Measurements from ENCODE around the gene ATP8B4.

ATP8B4 gene

DNA sequence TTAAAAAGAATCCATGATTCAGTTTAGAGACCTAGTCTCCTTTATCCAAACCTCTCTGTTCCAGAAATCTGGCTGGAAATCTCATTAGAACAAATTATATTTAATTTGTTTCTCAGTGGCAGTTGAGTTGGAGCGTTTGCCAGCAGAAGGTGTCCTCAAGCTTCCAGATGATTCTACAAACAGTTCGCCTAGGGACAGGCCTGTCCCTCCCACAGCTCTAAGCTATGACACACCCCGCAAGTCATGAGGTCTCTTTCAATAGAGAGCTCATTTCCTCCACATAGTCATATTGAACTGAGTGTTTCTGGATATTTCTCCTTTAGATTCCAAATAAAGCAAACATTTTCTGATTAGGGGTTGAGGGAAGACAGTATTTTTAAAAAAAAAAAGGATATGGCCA lies 230.3 kb downstream of the ATP8B4 start:
- DNase-seq, result no peak

DNA sequence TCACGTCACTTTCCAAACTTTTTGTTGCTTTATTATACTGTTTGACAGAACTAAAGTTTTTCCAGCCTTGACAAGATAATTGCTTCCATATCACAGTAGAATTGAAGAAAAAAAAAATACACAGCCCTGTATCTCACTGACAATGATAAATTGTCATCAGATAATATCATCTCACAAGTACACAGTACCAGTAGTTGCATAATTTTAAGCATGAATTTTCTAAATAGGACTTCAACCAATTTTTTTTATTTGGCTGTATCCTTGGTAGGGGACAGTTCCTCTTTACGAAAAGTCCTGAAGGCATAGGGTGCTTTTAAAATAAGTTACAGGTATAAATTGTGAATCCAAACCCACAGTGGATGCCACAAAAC lies 230.7 kb downstream of the ATP8B4 start:
- no peak for DNase-seq

DNA sequence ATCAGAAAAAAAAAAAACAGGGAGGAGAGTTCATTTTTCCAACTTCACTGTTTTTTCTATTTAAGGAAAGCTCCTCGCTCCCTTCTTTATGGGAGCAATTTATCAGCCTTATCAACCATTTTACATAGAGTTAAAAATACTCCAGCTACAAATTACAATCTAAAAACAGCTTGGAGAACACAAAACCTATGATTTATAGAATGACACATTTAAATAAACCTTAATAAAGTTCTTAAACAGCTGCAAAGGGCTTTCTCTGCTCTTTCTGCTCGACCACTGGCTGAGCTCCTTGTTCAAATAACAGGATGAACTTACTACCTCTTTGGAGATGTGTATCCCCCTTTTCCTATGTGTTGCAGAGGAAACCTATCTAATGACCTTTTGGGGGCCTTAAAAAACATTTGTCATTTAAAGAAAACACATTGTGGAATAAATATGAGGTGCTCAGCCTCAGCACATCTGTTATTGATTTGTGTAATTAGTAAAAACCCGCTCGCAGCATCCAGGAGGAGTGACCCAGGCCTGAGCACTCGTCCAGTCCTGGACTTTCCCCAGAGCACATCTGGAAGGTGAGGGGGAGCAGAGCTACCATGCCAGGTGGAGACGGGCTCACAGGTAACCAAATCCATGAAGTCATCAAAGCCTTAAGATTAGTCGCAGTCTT lies 231.2 kb downstream of the ATP8B4 start:
- no peak for DNase-seq

DNA sequence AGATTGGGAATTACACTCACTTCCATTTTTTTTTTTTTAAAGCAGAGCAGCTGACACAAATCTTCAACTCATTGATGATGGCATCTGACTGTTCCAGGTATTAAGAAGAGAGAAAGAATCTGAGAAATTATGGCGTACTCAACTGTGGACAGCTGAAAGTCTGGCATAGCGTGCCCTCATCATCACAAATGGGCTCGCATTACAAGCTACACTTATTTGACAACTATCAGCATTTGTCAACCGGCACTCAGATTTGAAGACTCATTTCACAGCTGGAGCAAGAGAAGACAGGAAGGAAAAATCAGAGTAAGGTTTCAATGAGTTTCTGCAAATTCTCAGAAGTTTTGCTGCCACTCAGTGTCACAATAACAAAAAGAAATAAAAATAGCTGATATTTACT lies 235.9 kb downstream of the ATP8B4 start:
- no peak for DNase-seq

DNA sequence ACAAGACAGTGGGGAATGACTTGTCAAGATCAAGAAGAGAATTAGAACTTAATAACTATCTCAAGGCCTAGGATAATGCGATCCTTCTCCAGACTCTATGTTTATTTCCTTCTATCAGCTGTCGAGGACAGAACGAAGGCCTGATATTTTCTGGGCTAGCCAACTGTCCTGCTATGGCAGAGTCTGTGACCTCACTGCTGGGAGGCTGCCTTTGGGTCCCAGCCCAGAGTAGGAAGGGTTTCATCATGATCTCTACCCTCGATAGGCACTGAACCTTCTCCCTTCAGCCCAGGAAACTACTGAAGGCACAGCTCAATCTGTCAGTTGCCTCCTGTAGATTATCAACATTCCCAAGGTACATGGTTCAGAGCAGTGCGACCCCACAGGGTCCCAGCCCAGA lies 237.2 kb downstream of the ATP8B4 start:
- no peak for DNase-seq

DNA sequence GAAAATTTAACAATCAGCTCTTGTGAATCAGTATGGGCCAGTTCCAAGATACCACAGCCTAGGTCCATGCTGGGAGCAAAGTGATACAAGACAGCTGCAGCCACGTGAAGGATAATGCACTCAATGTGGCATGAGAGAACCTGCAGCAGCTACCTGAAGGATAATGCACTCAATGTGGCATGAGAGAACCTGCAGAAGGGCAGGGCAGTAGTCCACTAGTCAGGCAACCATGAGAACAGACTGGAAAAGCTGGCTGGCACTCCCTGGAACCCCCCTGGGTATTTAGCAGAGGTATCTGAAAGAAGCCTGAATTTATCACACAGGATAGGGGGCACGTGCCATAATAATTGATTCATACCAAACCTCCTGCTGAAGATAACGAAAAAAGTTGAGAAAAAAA lies 237.6 kb downstream of the ATP8B4 start:
- DNase-seq, result no peak

DNA sequence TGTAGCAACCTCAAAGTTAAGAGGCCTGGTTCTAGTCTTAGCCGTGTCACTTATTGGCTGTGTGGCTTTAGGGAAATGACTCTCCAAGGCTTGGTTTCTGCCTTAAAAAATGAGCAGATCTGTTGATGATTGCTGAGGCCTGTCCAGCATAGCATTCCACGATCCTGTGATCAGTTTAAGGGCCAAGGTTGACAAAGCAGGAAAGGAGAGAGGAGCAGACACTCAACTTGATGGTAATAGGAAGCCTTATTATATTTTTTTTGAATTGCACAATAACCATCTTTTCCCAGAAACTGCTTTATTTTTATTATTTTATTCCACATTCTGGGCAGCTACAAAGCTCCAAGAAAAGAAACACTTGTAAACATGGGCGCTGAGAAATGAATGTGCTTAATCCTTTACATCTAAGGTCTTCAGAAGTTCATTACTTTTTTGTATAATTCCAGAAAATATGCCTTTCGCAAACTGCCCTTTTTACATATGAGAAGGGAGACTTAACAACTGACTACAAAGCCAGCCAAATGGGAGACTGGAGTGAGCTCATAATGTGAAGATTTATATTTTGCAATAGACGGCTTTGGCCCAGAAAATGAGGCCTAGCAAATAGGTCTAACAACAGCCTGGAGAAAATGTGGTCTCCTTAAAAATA lies 241.0 kb downstream of the ATP8B4 start:
- DNase-seq, result no peak

DNA sequence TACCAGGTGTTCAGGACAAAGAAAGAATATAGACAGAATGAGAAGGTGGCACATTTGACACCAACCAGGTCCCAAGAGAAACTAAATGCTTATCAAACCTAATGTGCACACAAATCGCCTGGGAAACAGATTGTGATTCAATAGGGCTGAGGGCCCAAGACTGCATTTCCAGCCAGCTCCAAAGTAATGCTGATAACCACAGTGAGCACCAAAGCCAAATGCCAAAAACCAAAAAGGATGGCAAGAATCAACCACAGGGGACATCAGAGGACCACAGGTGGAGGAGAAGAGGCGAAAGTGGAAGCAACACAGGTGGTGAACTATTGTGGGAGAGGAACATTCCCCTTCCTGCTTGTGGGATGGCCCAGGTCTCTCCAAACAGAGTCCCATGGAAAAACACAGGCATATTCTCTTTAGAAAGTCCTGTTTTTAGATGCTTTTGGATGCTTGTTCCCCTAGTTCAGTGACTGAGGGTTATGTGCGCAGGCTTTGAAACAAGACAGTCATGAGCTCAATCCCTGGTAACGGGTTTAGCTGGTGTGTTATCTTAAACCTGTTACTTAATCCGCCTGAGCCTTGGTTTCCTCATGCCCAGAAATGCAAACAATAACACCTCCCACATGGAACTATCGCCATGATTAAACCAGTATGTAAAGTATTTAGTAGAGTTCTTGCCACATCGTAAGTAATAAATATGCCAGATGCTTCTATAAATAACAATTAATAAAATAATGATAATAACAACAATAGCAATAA lies 241.7 kb downstream of the ATP8B4 start:
- no peak for DNase-seq

DNA sequence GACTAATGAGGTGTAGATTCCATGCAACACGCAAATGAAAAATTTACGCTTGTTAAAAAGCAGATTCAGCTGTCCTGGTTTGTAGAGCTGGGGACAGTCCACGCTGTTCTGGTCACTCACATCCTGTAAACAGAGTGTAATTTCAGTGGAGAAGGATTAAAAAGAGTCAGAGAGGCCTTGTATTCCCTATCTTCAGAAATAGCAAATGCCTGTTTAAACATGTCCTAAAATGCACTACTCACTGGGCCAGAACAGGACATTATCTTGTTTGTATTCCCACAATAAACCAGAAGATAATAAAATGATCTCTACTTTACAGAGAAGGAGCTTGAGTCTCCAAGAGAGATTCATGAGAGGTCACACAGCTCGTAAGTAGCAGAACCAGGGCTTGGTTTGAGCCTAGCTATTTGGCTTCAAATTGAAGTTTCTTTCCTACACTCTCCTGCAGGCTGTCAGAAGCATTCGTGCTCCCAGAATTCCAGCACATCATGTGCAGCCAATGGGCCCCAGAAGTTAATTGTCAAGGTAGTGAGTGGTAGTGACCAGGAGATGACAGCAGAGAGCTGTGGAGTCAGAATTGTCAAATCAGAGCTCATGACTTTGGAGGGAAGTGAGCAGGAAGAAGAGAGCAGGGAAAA lies 242.5 kb downstream of the ATP8B4 start:
- DNase-seq, result no peak

DNA sequence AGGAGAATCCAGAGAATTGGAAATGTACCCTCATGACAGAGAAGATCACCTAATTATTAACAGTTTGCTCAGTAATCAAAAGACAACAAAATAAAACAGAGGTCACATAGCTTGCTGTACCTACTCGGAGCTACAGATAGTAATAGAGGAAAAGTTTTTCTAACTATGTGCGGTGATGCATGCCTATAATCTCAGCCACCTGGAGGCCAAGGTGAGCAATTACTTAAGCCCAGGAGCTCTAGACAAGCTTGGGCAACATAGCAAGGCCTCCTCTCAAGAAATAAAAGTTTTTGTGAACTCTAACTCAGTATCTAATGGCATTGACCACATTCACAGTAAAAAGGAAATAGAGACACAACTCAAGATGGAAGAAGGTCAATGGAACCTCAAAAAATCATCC lies 243.6 kb downstream of the ATP8B4 start:
- DNase-seq, result no peak

DNA sequence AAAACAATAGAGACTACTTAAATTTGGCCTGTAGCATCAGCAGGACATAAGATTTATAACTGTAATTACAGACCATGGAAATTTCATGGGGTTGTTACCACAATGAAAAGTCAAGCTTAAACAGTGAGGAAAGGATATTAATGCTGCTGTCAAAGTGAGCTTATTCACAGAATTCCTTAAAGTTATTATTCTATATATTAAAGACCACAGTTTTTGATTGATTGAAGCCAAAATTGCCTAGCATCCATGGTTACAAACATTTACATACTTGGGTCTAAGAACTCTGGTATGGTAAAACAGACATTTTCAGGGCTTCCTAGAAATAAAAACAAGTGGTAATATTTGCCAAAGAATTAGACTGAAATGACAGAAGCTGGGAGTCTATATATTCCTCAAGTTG lies 248.6 kb downstream of the ATP8B4 start:
- no peak for DNase-seq

DNA sequence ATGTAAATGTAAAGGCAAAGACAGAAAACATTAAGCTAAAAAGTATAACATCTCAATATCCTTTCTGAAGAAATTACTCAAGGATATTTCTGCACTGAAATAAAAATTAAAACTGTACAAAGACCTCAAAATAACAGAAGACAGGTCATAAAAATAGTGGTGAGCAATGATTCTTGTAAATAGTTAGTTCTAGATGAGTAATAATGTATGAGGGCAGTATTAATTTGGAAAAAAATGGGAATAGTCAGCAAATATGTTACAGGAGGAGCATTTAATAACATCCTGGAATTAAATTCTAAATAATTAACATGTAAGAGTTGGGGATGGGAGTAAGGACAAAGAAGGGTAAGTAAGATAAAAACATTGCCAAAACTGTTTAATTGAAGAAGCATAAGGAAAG lies 250.7 kb downstream of the ATP8B4 start:
- no peak for DNase-seq

DNA sequence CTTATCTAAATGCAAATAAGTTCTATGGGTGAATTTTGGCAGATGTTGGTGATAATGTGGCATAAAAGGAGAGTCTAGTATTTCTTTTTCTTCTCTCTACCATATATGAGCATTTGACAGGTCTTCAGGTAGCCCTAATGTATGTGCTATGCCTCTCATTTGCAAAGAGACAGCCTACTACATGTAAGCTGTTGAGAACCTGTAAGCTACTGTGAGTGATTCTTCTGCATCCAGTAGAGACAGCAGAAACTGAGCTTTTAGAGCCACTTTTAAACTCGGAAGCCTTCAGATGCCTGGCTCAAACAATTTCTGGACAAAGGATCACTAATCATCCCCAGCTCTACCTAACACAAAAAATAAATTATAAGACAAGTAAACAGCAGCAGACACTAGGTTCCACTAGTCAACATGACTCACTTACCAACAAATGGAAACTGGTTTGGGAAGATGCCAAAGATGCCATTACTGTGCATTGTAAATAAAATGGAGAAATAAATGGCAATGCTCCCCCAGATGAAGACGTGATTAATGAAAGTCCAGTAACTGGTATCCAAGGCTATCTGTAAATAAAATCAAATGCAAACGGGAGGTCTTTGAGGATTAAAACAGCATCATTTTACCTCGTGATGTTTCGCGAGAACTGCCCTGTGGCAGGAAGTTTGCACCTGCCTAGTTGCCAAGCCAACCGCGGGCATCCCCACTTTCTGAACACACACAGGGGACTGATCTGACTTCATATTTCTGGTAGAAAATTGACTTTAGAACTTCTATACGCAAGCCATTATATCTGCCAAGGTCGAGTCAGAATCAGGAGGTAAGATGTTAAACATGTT lies 252.9 kb downstream of the ATP8B4 start:
- no peak for DNase-seq

DNA sequence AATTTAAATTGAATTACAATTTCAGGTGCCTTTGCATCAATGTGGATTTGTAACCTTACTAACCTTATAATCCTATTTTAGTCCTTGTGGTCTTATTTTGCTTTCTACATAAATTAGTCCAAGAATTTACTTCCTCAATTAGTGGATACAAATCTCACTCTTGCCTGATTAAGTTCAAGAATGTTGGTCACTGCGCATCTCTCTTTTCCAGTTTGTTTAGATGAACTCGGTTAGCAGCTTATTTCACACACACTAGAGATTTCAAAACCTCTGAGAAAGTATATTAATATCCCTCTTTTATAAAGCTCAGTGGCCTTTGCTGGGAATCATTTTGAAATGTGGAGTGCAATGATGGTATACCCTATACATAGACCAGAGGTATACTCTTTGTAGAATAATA lies 254.8 kb downstream of the ATP8B4 start:
- no peak for DNase-seq

DNA sequence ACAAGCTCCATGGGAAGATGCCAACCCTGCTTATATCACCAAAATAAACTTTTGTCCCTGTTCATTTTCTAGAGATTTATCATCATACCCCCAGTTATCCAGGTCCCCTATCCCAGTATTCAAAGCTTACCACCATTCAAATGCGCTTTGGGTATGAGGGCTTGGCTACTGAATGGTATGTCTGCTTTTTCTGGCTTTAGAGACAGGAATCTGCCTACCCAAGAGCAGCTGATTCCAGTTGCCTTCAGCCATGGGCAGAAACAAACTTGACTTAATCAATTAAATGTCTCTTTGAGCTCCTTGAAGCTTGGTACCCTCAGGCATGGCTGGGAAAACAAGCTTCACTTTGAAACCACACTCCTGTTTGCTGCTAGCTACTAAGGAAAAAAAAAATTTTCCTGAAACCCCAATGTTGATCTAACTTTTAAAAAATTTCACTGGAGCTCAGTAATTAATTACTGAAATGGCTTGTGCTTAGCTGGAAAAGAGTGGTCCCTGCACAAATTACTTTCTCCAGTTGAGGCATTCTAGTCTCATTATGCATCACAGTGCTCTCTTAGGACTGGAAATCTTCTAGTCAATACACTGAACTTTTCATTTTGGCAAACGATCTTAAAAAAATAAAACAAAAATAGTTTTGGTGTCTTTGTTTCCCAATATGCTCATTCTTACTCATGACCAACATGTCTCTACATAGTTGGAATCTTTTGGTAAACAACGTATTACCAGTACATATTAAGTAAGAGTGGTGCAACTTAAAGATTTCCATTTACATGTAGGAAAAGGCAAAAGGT lies 255.4 kb downstream of the ATP8B4 start:
- DNase-seq, result no peak

DNA sequence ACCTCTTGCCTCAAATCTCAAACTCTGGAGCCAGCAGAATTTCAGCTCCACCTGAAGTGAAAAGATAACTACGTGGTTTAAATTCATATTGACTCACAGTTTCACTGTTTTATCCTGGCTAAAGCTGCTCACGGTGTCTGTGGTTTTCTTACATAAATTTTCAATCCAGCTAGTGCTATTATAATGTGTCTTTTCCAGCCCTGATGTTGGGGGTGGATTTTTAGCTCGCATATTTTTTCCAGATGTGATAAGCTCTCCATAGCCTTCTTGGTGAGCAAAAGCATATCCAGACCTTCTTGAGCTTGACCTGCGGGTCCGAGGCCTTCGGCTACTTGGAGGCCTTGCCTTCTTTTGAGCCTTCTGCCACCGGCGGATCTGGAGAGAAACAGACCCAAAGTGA lies 258.9 kb downstream of the ATP8B4 start:
- DNase-seq, result no peak

DNA sequence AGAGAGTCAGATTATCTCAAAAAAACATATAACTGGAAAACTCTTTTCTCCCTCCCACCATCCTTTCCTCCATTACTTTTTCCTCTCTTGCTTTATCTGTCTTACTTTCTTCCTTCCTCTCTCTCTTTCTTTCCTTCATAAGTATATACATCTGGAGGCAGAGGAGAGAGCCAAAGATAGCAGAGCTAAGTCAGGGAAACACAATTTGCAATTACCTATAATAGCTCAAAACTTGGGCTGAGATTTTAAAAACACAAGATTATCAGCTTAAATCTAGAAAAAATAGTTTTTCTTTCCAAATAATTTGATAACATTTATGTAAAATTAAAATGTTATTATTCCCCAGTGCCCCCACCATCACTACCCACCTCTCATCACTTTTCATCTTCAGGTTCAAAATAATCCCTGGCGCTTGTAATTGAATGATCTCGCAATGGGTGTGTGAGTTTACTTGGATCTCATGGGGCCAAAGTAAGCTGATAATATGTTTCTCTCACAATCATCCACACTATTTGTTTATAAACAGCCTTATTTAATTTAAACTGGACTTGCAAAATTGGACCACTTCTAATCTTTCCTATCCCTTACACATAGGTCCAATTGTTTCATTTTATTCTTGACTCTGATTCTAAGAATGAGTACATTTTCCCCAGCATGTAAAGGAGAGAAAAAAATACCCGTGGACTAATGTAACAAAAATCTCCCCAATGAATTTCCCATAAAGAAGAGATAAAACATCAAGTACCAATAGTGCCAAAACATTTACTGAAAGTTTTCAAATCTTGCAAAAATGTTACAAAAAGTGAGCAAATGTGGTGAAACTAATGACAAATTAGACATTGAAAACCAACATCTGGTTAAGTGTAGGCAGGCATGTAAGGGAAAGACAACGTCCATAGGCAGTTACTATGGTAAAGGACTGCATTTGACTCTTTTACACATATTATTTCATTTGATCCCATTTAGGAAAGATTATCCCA lies 261.2 kb downstream of the ATP8B4 start:
- no peak for DNase-seq

DNA sequence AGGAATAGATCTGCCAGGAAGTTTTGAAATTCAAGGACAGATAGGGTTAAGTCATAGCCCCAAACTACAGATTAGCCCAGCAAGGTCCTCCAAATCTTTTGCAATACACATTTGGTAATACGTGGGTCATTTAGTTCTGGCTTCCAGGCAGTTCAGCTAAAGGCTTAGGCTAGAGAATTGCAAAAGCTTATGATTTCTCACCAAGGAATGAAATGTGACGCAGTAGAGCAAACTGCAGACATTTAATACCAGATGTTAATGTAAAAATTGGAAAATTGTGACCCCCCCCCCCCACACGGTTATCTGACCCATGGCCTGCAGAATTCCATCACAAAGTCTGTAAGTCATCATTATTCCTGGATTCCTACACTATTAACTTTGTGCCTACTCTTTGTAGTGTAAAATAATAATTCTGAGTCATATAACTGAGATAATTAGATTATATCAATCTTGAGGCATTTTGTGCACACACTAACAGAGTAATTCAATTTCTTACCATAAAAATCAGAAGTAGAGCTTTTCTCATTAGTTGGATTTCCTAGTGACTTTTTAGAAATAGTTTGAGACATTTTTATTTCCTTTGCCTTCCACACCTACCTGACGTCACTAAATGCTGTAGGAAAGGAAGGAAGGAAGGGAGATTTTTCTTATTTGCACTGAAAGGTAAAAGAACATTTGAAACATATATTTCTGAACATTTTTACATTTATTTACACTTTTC lies 263.0 kb downstream of the ATP8B4 start:
- DNase-seq, result no peak

DNA sequence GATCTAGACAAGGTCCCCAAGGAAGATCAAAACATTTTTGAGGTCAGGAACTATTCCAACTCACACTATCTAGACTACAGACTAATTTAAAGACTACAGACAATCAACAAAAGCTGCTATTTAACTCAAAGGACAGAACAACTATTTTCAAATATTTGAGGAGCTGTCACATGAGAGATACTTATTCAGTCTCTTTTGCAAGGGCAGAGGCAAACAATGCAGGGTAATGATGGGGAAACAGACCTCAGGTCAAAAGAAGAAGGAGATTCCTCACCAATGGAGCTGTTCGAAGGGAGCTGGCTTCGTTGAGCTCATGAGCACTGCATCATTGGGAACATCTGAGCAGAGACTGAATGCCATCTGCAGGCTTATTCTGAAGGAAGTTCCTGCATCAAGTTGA lies 266.3 kb downstream of the ATP8B4 start:
- DNase-seq, result no peak

DNA sequence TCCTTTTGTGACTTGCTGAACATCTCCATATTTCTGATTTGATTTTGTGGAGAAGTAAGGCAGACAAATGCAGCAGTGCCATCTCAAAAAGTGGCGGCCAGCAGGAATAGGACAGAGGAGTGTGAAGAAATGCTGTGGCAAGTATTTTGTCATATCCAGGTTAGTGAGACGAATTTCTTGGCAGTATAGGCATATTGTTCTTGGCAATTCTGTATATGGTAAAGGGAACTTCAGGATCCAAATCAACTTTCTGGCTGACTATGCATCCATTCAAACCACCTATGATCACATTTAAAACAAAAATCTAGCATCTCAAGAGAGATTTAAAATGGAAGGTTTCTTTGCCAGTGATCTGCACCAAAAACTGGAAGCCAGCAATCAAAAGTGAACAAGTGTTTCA lies 270.2 kb downstream of the ATP8B4 start:
- DNase-seq, result no peak
